22Rv1 (cell line): ENCODE data around the gene HPCA.

ENCODE experiments used
- H3K27ac ChIP-seq: fragments of 450-650 bp; 2 replicates; pipeline ENCODE4 v1.5.1; 2017
- CTCF ChIP-seq: fragments of 450-650 bp; IDR thresholded peaks from 2 replicates; pipeline ENCODE4 v1.5.1; 2017; ENCODE audit warnings: mild to moderate bottlenecking
- ZFX ChIP-seq: fragments of 450-650 bp; IDR thresholded peaks from 2 replicates; pipeline ENCODE4 v1.6.1; 2017; ENCODE audit warnings: antibody characterized with exemption, borderline replicate concordance

HPCA gene

GRCh38 chr1:32897082-32898049, 11.1 kb downstream of the HPCA start:
- H3K27ac ChIP-seq, result peak overlapping the region; percentile 33; the same call in 1 of the 2 replicates
- TF ChIP-seq ZFX, result no peak
- TF ChIP-seq CTCF, result no peak

GRCh38 chr1:32898056-32898455, 11.8 kb downstream of the HPCA start:
- TF ChIP-seq ZFX, result no peak
- no peak for TF ChIP-seq CTCF
- H3K27ac ChIP-seq, result peak overlapping the region; percentile 89; the same call in 1 of the 2 replicates

- H3K27ac ChIP-seq, result peak overlapping the region; percentile 89
Measured at GRCh38 chr1:32898958-32899357, 12.7 kb downstream of the HPCA start.

GRCh38 chr1:32899586-32900296, 13.4 kb downstream of the HPCA start:
- H3K27ac ChIP-seq, result peak overlapping the region; percentile 89
- TF ChIP-seq ZFX, result no peak
- no peak for TF ChIP-seq CTCF

More at GRCh38 chr1:32898958-32899357, 12.7 kb downstream of the HPCA start:
- TF ChIP-seq ZFX (no peak), CTCF (no peak)

GRCh38 chr1:32900371-32900955, 14.2 kb downstream of the HPCA start:
- TF ChIP-seq CTCF (no peak), ZFX (no peak)
- H3K27ac ChIP-seq, result peak overlapping the region; percentile 89

- TF ChIP-seq ZFX (no peak), CTCF (peak; percentile 22)
- peak within 1 kb of the TSS; percentile 89 for H3K27ac ChIP-seq
Measured at GRCh38 chr1:32900956-32901822, 14.9 kb downstream of the HPCA start, which contains the start of gene TMEM54. TSS of gene TMEM54 (minus strand) at chr1:32901389. CDS start at chr1:32901238, 151 bp downstream.
